Mesenteric fat pad (tissue), 1 donor: ENCODE measurements around the gene SP140L. TPM values are rescaled to one million over a fixed set of nuclear protein-coding genes. Genes with fewer than 3 reads are reported as not detected.

Source experiments
- total RNA-seq: library from RNA; stranded (reverse); fragmentation: NEBNext Ultra II Directional; extraction: Animal tissue kit (Norgen Biotek cat#: 25700); gene quantifications from one replicate; pipeline ENCODE4 v1.2.1, GENCODE V29; 2021
- donor health status: DM: yes; HTN: yes; CAD: no.

Gene SP140L
- total RNA-seq, 1 donor from 2014 or later, result 15.6 TPM

Other genes with a start within 250 kb of the SP140L start
- 24.5 TPM for gene SP110, start 107.2 kb upstream of the SP140L start, total RNA-seq
- gene SP140, start 101.5 kb upstream of the SP140L start, total RNA-seq, result 2.6 TPM
- gene SP100, start 89.0 kb downstream of the SP140L start, total RNA-seq, result 121 TPM